ENCODE data around the gene B3GAT1. TPM values are rescaled to one million over a fixed set of nuclear protein-coding genes. Genes with fewer than 3 reads are reported as not detected.

The B3GAT1 gene
- total RNA-seq, 2 donors from 2014 or later: 20.6 to 29.5 TPM

- 93 to 100% methylated on average over 9 to 24 of the region's 24 CpGs for whole genome bisulfite sequencing, 2 experiments (ENCODE audit: insufficient coverage in 1 of 2, insufficient read length in 1 of 2)
- no peaks in the 10 kb centered on the region for H3K27me3 Mint-ChIP-seq (ENCODE audit: insufficient read depth)
- no peak overlapping the region for H3K27ac Mint-ChIP-seq
Observed at GRCh38 chr11:134382830-134383229, 29.2 kb downstream of the B3GAT1 start.

GRCh38 chr11:134382257-134382656, 29.8 kb downstream of the B3GAT1 start:
- Mint-ChIP-seq H3K27me3 (ENCODE audit: insufficient read depth) (no peaks in the 10 kb centered on the region), H3K9me3 (no peaks in the 10 kb centered on the region), H3K27ac (no peak overlapping the region), H3K4me1 (peaks cover 2% of the 10 kb centered on the region), H3K4me3 (no peak overlapping the region), H3K36me3 (ENCODE audit: low read depth) (no peaks in the 10 kb centered on the region)
- H3K9me3 ChIP-seq (ENCODE audit: control insufficient read depth, low read length): no peaks in the 10 kb centered on the region
- no peaks in the 10 kb centered on the region for H3K4me1 ChIP-seq (ENCODE audit: control insufficient read depth, insufficient read depth, low read length)
- H3K27ac ChIP-seq (ENCODE audit: low read depth, low read length): no peak overlapping the region
- no peak for DNase-seq
- H3K4me3 ChIP-seq (ENCODE audit: low read length): no peak overlapping the region
- no peaks in the 10 kb centered on the region for H3K36me3 ChIP-seq (ENCODE audit: control insufficient read depth, insufficient read depth, low read length)
- TF ChIP-seq CTCF (conservative IDR thresholded peaks at IDR 0.05): no peak
- H3K27me3 ChIP-seq (ENCODE audit: control insufficient read depth, insufficient read depth, low read length, poor library complexity, severe bottlenecking): no peaks in the 10 kb centered on the region
- WGBS, 2 experiments (ENCODE audit: insufficient coverage in 1 of 2, insufficient read length in 1 of 2): 87 to 93% methylated on average over 8 of the region's 8 CpGs
- no peak overlapping the region for H3K9ac ChIP-seq (ENCODE audit: extremely low read depth, low read length, poor library complexity, severe bottlenecking)

More at GRCh38 chr11:134382830-134383229, 29.2 kb downstream of the B3GAT1 start:
- Mint-ChIP-seq H3K4me3 (no peak overlapping the region), H3K36me3 (ENCODE audit: low read depth) (no peaks in the 10 kb centered on the region), H3K9me3 (no peaks in the 10 kb centered on the region), H3K4me1 (peaks cover 2% of the 10 kb centered on the region)
- Histone ChIP-seq H3K9me3 (ENCODE audit: control insufficient read depth, low read length) (no peaks in the 10 kb centered on the region), H3K4me1 (ENCODE audit: control insufficient read depth, insufficient read depth, low read length) (no peaks in the 10 kb centered on the region), H3K9ac (ENCODE audit: extremely low read depth, low read length, poor library complexity, severe bottlenecking) (no peak overlapping the region), H3K4me3 (ENCODE audit: low read length) (no peak overlapping the region), H3K36me3 (ENCODE audit: control insufficient read depth, insufficient read depth, low read length) (no peaks in the 10 kb centered on the region), H3K27ac (ENCODE audit: low read depth, low read length) (no peak overlapping the region), H3K27me3 (ENCODE audit: control insufficient read depth, insufficient read depth, low read length, poor library complexity, severe bottlenecking) (no peaks in the 10 kb centered on the region)
- no peak for TF ChIP-seq CTCF (conservative IDR thresholded peaks at IDR 0.05)
- no peak for DNase-seq

- no peak overlapping the region for H3K27ac ChIP-seq (ENCODE audit: low read depth, low read length)
- peaks cover 6% of the 10 kb centered on the region for H3K4me1 Mint-ChIP-seq
- WGBS, 2 experiments (ENCODE audit: insufficient coverage in 1 of 2, insufficient read length in 1 of 2): 77 to 86% methylated on average over 3 to 4 of the region's 4 CpGs
- H3K9ac ChIP-seq (ENCODE audit: extremely low read depth, low read length, poor library complexity, severe bottlenecking): no peak overlapping the region
- no peak overlapping the region for H3K4me3 ChIP-seq (ENCODE audit: low read length)
- no peaks in the 10 kb centered on the region for H3K9me3 ChIP-seq (ENCODE audit: control insufficient read depth, low read length)
- no peaks in the 10 kb centered on the region for H3K27me3 ChIP-seq (ENCODE audit: control insufficient read depth, insufficient read depth, low read length, poor library complexity, severe bottlenecking)
- H3K27ac Mint-ChIP-seq: no peak overlapping the region
- TF ChIP-seq CTCF (conservative IDR thresholded peaks at IDR 0.05): no peak
- H3K27me3 Mint-ChIP-seq (ENCODE audit: insufficient read depth): no peaks in the 10 kb centered on the region
- no peaks in the 10 kb centered on the region for H3K9me3 Mint-ChIP-seq
- H3K4me1 ChIP-seq (ENCODE audit: control insufficient read depth, insufficient read depth, low read length): no peaks in the 10 kb centered on the region
- H3K36me3 Mint-ChIP-seq (ENCODE audit: low read depth): no peaks in the 10 kb centered on the region
- H3K4me3 Mint-ChIP-seq: no peak overlapping the region
- no peak for DNase-seq
- no peaks in the 10 kb centered on the region for H3K36me3 ChIP-seq (ENCODE audit: control insufficient read depth, insufficient read depth, low read length)
Observed at GRCh38 chr11:134380785-134381184, 31.3 kb downstream of the B3GAT1 start.

Measured in endodermal cell (in vitro differentiated cells).